Suprapubic skin (tissue), 4 donors: Measurements from ENCODE around the gene SYT1. TPM values are rescaled to one million over a fixed set of nuclear protein-coding genes. Genes with fewer than 3 reads are reported as not detected.

Experiments used
- DNase-seq, 2 donors: peaks; one replicate each; pipeline ENCODE4 v3.0.0-alpha.2; 2019; ENCODE audit warnings: low spot score in 2 of 2
- H3K27ac ChIP-seq: fragments of 200-600 bp; sonication (generic); one replicate; pipeline ENCODE4 v1.5.1; 2019
- H3K27me3 ChIP-seq: fragments of 200-600 bp; sonication (generic); one replicate; pipeline ENCODE4 v1.5.1; 2019
- H3K36me3 ChIP-seq: fragments of 200-600 bp; sonication (generic); one replicate; pipeline ENCODE4 v1.5.1; 2019
- H3K4me1 ChIP-seq: fragments of 200-600 bp; sonication (generic); one replicate; pipeline ENCODE4 v1.5.1; 2019
- H3K4me3 ChIP-seq: fragments of 200-600 bp; sonication (generic); one replicate; pipeline ENCODE4 v1.5.1; 2019; ENCODE audit warnings: mild to moderate bottlenecking
- H3K9me3 ChIP-seq: fragments of 200-600 bp; sonication (generic); one replicate; pipeline ENCODE4 v1.5.1; 2019
- EP300 ChIP-seq: sonication (generic); formaldehyde crosslinking; IDR thresholded peaks from one replicate; pipeline ENCODE4 v1.6.1; 2017; ENCODE audit warnings: antibody characterized with exemption
- POLR2A ChIP-seq, 2 donors: fragments of 450-650 bp; IDR thresholded peaks; one replicate each; pipeline ENCODE4 v1.6.1; 2017; ENCODE audit warnings: antibody characterized with exemption in 2 of 2, mild to moderate bottlenecking in 2 of 2, moderate library complexity in 2 of 2
- POLR2AphosphoS5 ChIP-seq, 3 donors: sonication (generic); formaldehyde crosslinking; IDR thresholded peaks; one replicate each; pipeline ENCODE4 v1.6.1; 2017; ENCODE audit warnings: antibody characterized with exemption in 3 of 3
- WGBS: methylation state at CpG from one replicate; pipeline ENCODE4 v1.1.5; 2018; 5-methylcytosine and 5-hydroxymethylcytosine counted together
- total RNA-seq, 4 donors: library from RNA; depleted of rRNA; stranded (reverse); fragments of >200 nt; gene quantifications; one replicate each; pipeline ENCODE4 v1.1.0, GENCODE V29; 2016
- TF ChIP-seq, protein P1 (sequence below), 2 donors: fragments of 200-600 bp in 1 of 2; fragments of 450-650 bp in 1 of 2; sonication (generic) in 1 of 2; IDR thresholded peaks; one replicate each; pipeline ENCODE4 v1.5.1; 2016 to 2019; ENCODE audit warnings: antibody characterized with exemption in 2 of 2, mild to moderate bottlenecking in 1 of 2, moderate library complexity in 1 of 2

Gene SYT1
- total RNA-seq, 4 donors from 2014 or later = 0.15 to 0.31 TPM; not detected in 2

DNA sequence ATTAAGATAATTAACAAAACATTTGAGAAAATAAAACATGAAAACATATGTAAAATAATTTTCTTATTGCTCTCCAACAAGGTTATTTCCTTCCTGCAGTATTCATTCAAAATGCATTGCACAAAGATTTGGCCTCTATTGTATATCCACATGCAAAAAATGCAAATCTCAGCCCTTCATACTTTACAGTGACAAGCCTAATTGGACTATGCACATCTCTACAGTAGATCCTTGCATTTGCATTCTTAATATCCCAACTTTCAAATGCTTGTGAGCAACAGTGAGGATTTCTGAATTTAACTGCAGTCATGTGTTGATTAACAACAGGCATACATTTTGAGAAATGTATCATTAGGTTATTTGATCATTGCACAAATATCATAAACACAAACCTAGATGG lies 492.5 kb downstream of the SYT1 start:
- Histone ChIP-seq H3K27ac (no peak overlapping the region), H3K9me3 (no peaks in the 10 kb centered on the region), H3K27me3 (no peaks in the 10 kb centered on the region), H3K36me3 (no peaks in the 10 kb centered on the region), H3K4me3 (no peak overlapping the region), H3K4me1 (no peaks in the 10 kb centered on the region)
- DNase-seq = no peak
- TF ChIP-seq EP300 = no peak
- TF ChIP-seq, protein P1, sequence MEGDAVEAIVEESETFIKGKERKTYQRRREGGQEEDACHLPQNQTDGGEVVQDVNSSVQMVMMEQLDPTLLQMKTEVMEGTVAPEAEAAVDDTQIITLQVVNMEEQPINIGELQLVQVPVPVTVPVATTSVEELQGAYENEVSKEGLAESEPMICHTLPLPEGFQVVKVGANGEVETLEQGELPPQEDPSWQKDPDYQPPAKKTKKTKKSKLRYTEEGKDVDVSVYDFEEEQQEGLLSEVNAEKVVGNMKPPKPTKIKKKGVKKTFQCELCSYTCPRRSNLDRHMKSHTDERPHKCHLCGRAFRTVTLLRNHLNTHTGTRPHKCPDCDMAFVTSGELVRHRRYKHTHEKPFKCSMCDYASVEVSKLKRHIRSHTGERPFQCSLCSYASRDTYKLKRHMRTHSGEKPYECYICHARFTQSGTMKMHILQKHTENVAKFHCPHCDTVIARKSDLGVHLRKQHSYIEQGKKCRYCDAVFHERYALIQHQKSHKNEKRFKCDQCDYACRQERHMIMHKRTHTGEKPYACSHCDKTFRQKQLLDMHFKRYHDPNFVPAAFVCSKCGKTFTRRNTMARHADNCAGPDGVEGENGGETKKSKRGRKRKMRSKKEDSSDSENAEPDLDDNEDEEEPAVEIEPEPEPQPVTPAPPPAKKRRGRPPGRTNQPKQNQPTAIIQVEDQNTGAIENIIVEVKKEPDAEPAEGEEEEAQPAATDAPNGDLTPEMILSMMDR (IDR thresholded peaks at IDR 0.05) = no peak
- TF ChIP-seq POLR2A (IDR thresholded peaks at IDR 0.05) = no peak
- no peak for TF ChIP-seq POLR2AphosphoS5 (IDR thresholded peaks at IDR 0.05)

DNA sequence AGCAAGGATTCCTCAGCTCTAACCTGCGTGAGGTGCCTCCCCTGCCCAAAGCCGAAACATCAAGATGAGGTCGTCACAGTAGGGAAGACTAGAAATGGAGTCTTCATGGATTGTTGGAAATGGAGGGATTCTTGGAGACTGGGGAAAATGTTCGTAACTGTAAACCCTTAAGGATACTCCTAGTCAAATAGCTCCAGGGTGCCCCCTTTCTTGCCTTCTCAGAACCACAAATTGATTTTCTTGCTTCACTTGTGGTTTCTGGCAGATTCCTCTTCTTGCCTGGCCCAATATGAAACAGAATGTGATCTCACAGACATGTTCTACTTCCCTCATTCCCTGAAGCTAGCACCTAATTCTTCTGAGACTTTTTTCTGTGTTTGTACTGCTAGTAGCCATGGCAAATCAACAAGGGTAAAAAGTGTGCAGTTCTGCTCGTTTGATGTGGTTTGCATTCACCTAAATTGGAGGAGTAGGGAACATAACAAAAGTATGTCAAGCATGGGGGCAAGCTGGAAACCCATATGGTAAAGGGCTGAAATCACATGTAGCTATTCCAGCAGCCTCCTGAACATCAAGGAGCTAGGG lies 494.2 kb downstream of the SYT1 start:
- Histone ChIP-seq H3K9me3 (no peaks in the 10 kb centered on the region), H3K27ac (no peak overlapping the region), H3K4me1 (no peaks in the 10 kb centered on the region), H3K4me3 (no peak overlapping the region), H3K27me3 (no peaks in the 10 kb centered on the region), H3K36me3 (no peaks in the 10 kb centered on the region)
- WGBS = 78% methylated on average over 5 of the region's 5 CpGs
- no peak for DNase-seq
- no peak for TF ChIP-seq POLR2A (IDR thresholded peaks at IDR 0.05)

DNA sequence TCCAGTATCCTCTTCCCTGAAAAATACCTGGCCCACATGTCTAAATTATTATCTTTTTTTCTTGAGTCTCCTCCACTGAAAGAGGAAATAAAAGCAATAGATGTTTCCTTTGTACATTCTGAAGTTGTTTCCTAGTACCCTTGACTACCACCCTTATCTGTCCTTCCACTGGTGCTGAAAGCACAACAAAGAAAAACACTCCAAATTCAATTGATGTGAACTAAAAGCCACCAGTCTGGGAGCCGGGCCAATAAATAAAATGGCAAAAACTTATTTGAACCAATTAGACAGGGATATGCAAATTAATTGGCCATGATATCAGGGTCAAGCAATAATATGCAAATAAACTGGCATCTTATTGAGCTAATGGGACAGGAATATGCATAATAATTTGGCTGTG lies 495.7 kb downstream of the SYT1 start:
- H3K4me3 ChIP-seq = no peak overlapping the region
- no peaks in the 10 kb centered on the region for H3K36me3 ChIP-seq
- DNase-seq = no peak
- no peaks in the 10 kb centered on the region for H3K27me3 ChIP-seq
- no peak for TF ChIP-seq EP300
- TF ChIP-seq POLR2AphosphoS5 (IDR thresholded peaks at IDR 0.05) = no peak
- TF ChIP-seq, protein P1 (IDR thresholded peaks at IDR 0.05) = no peak
- no peak for TF ChIP-seq POLR2A (IDR thresholded peaks at IDR 0.05)
- H3K9me3 ChIP-seq = no peaks in the 10 kb centered on the region
- H3K27ac ChIP-seq = no peak overlapping the region
- 61% methylated on average over 1 of the region's 1 CpG for whole genome bisulfite sequencing
- H3K4me1 ChIP-seq = no peaks in the 10 kb centered on the region

DNA sequence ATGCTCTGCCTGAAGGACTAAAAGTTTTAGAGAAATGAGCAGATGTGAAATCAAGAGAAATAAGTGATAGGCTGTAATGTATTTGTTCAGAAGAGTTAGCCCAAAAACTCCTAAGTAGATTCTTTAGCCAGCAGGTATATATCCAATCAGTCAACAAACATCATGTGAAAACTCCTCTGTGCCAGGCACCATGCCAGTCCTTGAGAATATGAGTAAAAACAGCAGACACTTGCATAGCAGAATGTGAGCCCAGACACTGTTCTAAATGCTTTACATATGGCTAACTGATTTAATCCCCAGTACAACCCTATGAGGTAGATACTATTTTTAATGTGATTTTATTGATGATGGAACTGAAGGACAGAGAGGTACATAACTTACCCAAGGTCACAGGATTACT lies 496.4 kb downstream of the SYT1 start:
- no peaks in the 10 kb centered on the region for H3K36me3 ChIP-seq
- no peak for DNase-seq

DNA sequence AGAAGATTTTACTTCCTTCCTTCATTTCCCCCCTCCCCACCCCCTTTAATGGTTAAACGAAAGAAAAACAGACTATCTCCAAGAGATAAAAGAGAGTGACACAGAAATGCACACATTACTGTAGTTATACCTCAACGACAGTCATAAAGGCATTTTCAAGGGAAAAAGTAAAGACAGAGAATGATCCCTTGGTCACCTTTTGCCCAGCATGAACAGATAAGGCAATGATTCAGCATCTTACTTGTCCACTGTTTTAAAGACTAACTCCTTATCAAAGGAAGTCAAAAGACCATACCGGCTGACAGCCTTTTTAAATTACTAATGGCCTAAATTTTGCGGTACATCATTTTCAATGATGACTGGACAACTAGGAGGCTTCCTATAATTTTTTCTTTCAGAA lies 499.6 kb downstream of the SYT1 start:
- H3K27me3 ChIP-seq = no peaks in the 10 kb centered on the region
- WGBS = 76% methylated on average over 4 of the region's 4 CpGs

More for the DNA sequence above, 496.4 kb downstream of the SYT1 start:
- no peaks in the 10 kb centered on the region for H3K27me3 ChIP-seq
- TF ChIP-seq, protein P1 (IDR thresholded peaks at IDR 0.05) = no peak
- no peak for TF ChIP-seq POLR2A (IDR thresholded peaks at IDR 0.05)
- TF ChIP-seq EP300 = no peak
- TF ChIP-seq POLR2AphosphoS5 (IDR thresholded peaks at IDR 0.05) = no peak
- H3K9me3 ChIP-seq = no peaks in the 10 kb centered on the region
- H3K27ac ChIP-seq = no peak overlapping the region
- no peak overlapping the region for H3K4me3 ChIP-seq
- H3K4me1 ChIP-seq = no peaks in the 10 kb centered on the region

More for the DNA sequence above, 499.6 kb downstream of the SYT1 start:
- H3K4me1 ChIP-seq = peaks cover 4% of the 10 kb centered on the region
- H3K36me3 ChIP-seq = no peaks in the 10 kb centered on the region
- DNase-seq = no peak
- no peak overlapping the region for H3K4me3 ChIP-seq
- TF ChIP-seq, protein P1 (IDR thresholded peaks at IDR 0.05) = no peak
- TF ChIP-seq POLR2A (IDR thresholded peaks at IDR 0.05) = no peak
- no peak for TF ChIP-seq POLR2AphosphoS5 (IDR thresholded peaks at IDR 0.05)
- no peak for TF ChIP-seq EP300
- H3K9me3 ChIP-seq = no peaks in the 10 kb centered on the region
- H3K27ac ChIP-seq = no peak overlapping the region
